Mesendoderm (in vitro differentiated cells): Measurements from ENCODE around the gene SPOCK3.

Experiments
- DNase-seq: peaks from one replicate; pipeline ENCODE4 v3.0.0; 2013
- H2AK5ac ChIP-seq: 2 replicates; pipeline ENCODE4 v1.6.1; 2013; ENCODE audit warnings: low read length, inconsistent platforms
- H2BK120ac ChIP-seq: 2 replicates; pipeline ENCODE4 v1.6.1; 2013; ENCODE audit warnings: low read depth, mild to moderate bottlenecking, low read length, moderate library complexity, mixed read lengths
- H2BK15ac ChIP-seq: replicated peaks from 2 replicates; pipeline ENCODE4 v1.6.1; 2013; ENCODE audit warnings: low read depth, mild to moderate bottlenecking, moderate library complexity
- H2BK5ac ChIP-seq: 2 replicates; pipeline ENCODE4 v1.6.1; 2013; ENCODE audit warnings: low read length, inconsistent platforms
- H3K18ac ChIP-seq: 2 replicates; pipeline ENCODE4 v1.6.1; 2013; ENCODE audit warnings: mild to moderate bottlenecking, low read length, mixed read lengths
- H3K23ac ChIP-seq: one replicate; pipeline ENCODE4 v1.6.1; 2013; ENCODE audit warnings: low read length
- H3K27ac ChIP-seq: 2 replicates; pipeline ENCODE4 v1.5.1; 2013; ENCODE audit warnings: low read depth, mild to moderate bottlenecking, inconsistent platforms, low read length, moderate library complexity
- H3K27me3 ChIP-seq: 2 replicates; pipeline ENCODE4 v1.6.1; 2013; ENCODE audit warnings: low read length, control low read depth, mild to moderate bottlenecking, inconsistent platforms; ENCODE audit not compliant: insufficient read depth, poor library complexity
- H3K36me3 ChIP-seq: 2 replicates; pipeline ENCODE4 v1.6.1; 2013; ENCODE audit warnings: low read length, inconsistent platforms; ENCODE audit not compliant: control insufficient read depth, insufficient read depth
- H3K4ac ChIP-seq: one replicate; pipeline ENCODE4 v1.6.1; 2013; ENCODE audit warnings: low read depth, mild to moderate bottlenecking, low read length, moderate library complexity
- H3K4me1 ChIP-seq: 2 replicates; pipeline ENCODE4 v1.6.1; 2013; ENCODE audit warnings: low read depth, low read length, inconsistent platforms; ENCODE audit not compliant: control insufficient read depth
- H3K4me2 ChIP-seq: 2 replicates; pipeline ENCODE4 v1.6.1; 2013; ENCODE audit warnings: low read length
- H3K4me3 ChIP-seq: 2 replicates; pipeline ENCODE4 v1.5.1; 2013; ENCODE audit warnings: mild to moderate bottlenecking, low read length
- H3K56ac ChIP-seq: one replicate; pipeline ENCODE4 v1.6.1; 2013; ENCODE audit warnings: low read length
- H3K79me1 ChIP-seq: 2 replicates; pipeline ENCODE4 v1.6.1; 2013; ENCODE audit warnings: low read length, inconsistent platforms
- H3K79me2 ChIP-seq: 2 replicates; pipeline ENCODE4 v1.6.1; 2013; ENCODE audit warnings: mild to moderate bottlenecking, low read length; ENCODE audit not compliant: control insufficient read depth, insufficient read depth
- H3K9ac ChIP-seq: 2 replicates; pipeline ENCODE4 v1.6.1; 2013; ENCODE audit warnings: low read length, inconsistent platforms
- H4K5ac ChIP-seq: one replicate; pipeline ENCODE4 v1.6.1; 2013; ENCODE audit warnings: low read length
- H4K8ac ChIP-seq: one replicate; pipeline ENCODE4 v1.6.1; 2013; ENCODE audit warnings: low read depth, mild to moderate bottlenecking, control low read depth, low read length, moderate library complexity
- WGBS: extraction: QIAGEN DNeasy Blood & Tissue Kit; methylation state at CpG from one replicate; pipeline ENCODE4 v1.1.7; 2013; ENCODE audit warnings: low lambda C conversion rate, missing lambda C conversion rate; ENCODE audit not compliant: insufficient coverage; ENCODE audit errors: extremely low coverage; 5-methylcytosine and 5-hydroxymethylcytosine counted together

Gene SPOCK3

GRCh38 chr4:167168611-167169010 lies 65.7 kb downstream of the SPOCK3 start:
- Histone ChIP-seq H4K8ac (no peak overlapping the region), H3K4me2 (no peak overlapping the region), H3K9ac (no peak overlapping the region), H3K27ac (no peak overlapping the region), H3K56ac (no peak overlapping the region), H3K4ac (no peak overlapping the region), H2AK5ac (no peak overlapping the region), H3K36me3 (no peaks in the 10 kb centered on the region), H4K5ac (no peak overlapping the region), H3K4me3 (no peak overlapping the region), H3K23ac (no peak overlapping the region), H3K27me3 (no peaks in the 10 kb centered on the region), H3K18ac (no peak overlapping the region), H2BK5ac (no peak overlapping the region), H3K79me1 (no peaks in the 10 kb centered on the region), H2BK15ac (no peak overlapping the region), H3K79me2 (no peaks in the 10 kb centered on the region), H2BK120ac (no peak overlapping the region), H3K4me1 (no peaks in the 10 kb centered on the region)
- DNase-seq: no peak
- WGBS: no CpG with 5 or more reads among the region's 2 CpGs

- H3K27me3 ChIP-seq: no peaks in the 10 kb centered on the region
- H3K79me2 ChIP-seq: no peaks in the 10 kb centered on the region
- no peaks in the 10 kb centered on the region for H3K79me1 ChIP-seq
- WGBS: 100% methylated on average over 1 of the region's 4 CpGs
- no peaks in the 10 kb centered on the region for H3K4me1 ChIP-seq
- no peak overlapping the region for H2BK120ac ChIP-seq
- H3K27ac ChIP-seq: no peak overlapping the region
- no peak overlapping the region for H3K4me3 ChIP-seq
- no peak overlapping the region for H3K4ac ChIP-seq
- H3K36me3 ChIP-seq: no peaks in the 10 kb centered on the region
- no peak overlapping the region for H3K18ac ChIP-seq
- H3K56ac ChIP-seq: no peak overlapping the region
- no peak overlapping the region for H4K5ac ChIP-seq
- no peak overlapping the region for H4K8ac ChIP-seq
- H3K4me2 ChIP-seq: no peak overlapping the region
- no peak overlapping the region for H2BK5ac ChIP-seq
- no peak overlapping the region for H2BK15ac ChIP-seq
- H3K9ac ChIP-seq: no peak overlapping the region
- no peak overlapping the region for H2AK5ac ChIP-seq
- DNase-seq: no peak
- no peak overlapping the region for H3K23ac ChIP-seq
Observed at GRCh38 chr4:167150587-167150986, 83.7 kb downstream of the SPOCK3 start.

- no peak overlapping the region for H4K5ac ChIP-seq
- no peak overlapping the region for H3K4ac ChIP-seq
- no peaks in the 10 kb centered on the region for H3K36me3 ChIP-seq
- no peak overlapping the region for H3K56ac ChIP-seq
- H4K8ac ChIP-seq: no peak overlapping the region
- H2BK15ac ChIP-seq: no peak overlapping the region
- no peaks in the 10 kb centered on the region for H3K4me1 ChIP-seq
- no peak overlapping the region for H3K9ac ChIP-seq
- no peak overlapping the region for H2BK120ac ChIP-seq
- WGBS: no CpG with 5 or more reads among the region's 1 CpG
- no peak overlapping the region for H3K27ac ChIP-seq
- no peak overlapping the region for H3K23ac ChIP-seq
- H3K4me3 ChIP-seq: no peak overlapping the region
- H2BK5ac ChIP-seq: no peak overlapping the region
- no peak overlapping the region for H2AK5ac ChIP-seq
- no peaks in the 10 kb centered on the region for H3K79me1 ChIP-seq
- no peaks in the 10 kb centered on the region for H3K79me2 ChIP-seq
- no peaks in the 10 kb centered on the region for H3K27me3 ChIP-seq
- no peak for DNase-seq
- H3K18ac ChIP-seq: no peak overlapping the region
- H3K4me2 ChIP-seq: no peak overlapping the region
Observed at GRCh38 chr4:167144605-167145004, 89.7 kb downstream of the SPOCK3 start.

- Histone ChIP-seq H3K4ac (no peak overlapping the region), H3K36me3 (no peaks in the 10 kb centered on the region), H2AK5ac (no peak overlapping the region), H3K9ac (no peak overlapping the region), H3K18ac (no peak overlapping the region), H3K4me2 (no peak overlapping the region), H3K79me2 (no peaks in the 10 kb centered on the region), H3K56ac (no peak overlapping the region), H3K23ac (no peak overlapping the region), H4K5ac (no peak overlapping the region), H2BK5ac (no peak overlapping the region), H4K8ac (no peak overlapping the region), H2BK15ac (no peak overlapping the region), H2BK120ac (no peak overlapping the region), H3K27ac (no peak overlapping the region), H3K79me1 (no peaks in the 10 kb centered on the region), H3K4me1 (no peaks in the 10 kb centered on the region), H3K27me3 (no peaks in the 10 kb centered on the region), H3K4me3 (no peak overlapping the region)
- no CpG with 5 or more reads among the region's 2 CpGs for WGBS
- DNase-seq: no peak
Observed at GRCh38 chr4:167143018-167143417, 91.3 kb downstream of the SPOCK3 start.

- Histone ChIP-seq H3K4ac (no peak overlapping the region), H3K79me2 (no peaks in the 10 kb centered on the region), H3K27me3 (no peaks in the 10 kb centered on the region), H3K4me2 (no peak overlapping the region), H2BK5ac (no peak overlapping the region), H4K8ac (no peak overlapping the region), H3K36me3 (no peaks in the 10 kb centered on the region), H3K4me1 (no peaks in the 10 kb centered on the region), H2BK15ac (no peak overlapping the region), H2BK120ac (no peak overlapping the region), H3K27ac (no peak overlapping the region), H3K4me3 (no peak overlapping the region), H3K9ac (no peak overlapping the region), H3K56ac (no peak overlapping the region), H2AK5ac (no peak overlapping the region), H3K23ac (no peak overlapping the region), H3K18ac (no peak overlapping the region), H3K79me1 (no peaks in the 10 kb centered on the region), H4K5ac (no peak overlapping the region)
- WGBS: no CpG with 5 or more reads among the region's 2 CpGs
- no peak for DNase-seq
Observed at GRCh38 chr4:167136270-167136669, 98.0 kb downstream of the SPOCK3 start.

GRCh38 chr4:167129146-167129545 lies 105.1 kb downstream of the SPOCK3 start:
- H4K8ac ChIP-seq: no peak overlapping the region
- H3K27me3 ChIP-seq: no peaks in the 10 kb centered on the region
- no peak overlapping the region for H3K4ac ChIP-seq
- H3K79me1 ChIP-seq: no peaks in the 10 kb centered on the region
- H2AK5ac ChIP-seq: no peak overlapping the region
- no peak overlapping the region for H3K4me2 ChIP-seq
- H3K23ac ChIP-seq: no peak overlapping the region
- no CpG with 5 or more reads among the region's 1 CpG for WGBS
- H3K36me3 ChIP-seq: no peaks in the 10 kb centered on the region
- no peak overlapping the region for H2BK15ac ChIP-seq
- DNase-seq: no peak
- H3K56ac ChIP-seq: no peak overlapping the region
- H3K18ac ChIP-seq: no peak overlapping the region
- no peak overlapping the region for H3K4me3 ChIP-seq
- H3K79me2 ChIP-seq: no peaks in the 10 kb centered on the region
- H3K9ac ChIP-seq: no peak overlapping the region
- H3K27ac ChIP-seq: no peak overlapping the region
- H4K5ac ChIP-seq: no peak overlapping the region
- no peak overlapping the region for H2BK120ac ChIP-seq
- H2BK5ac ChIP-seq: no peak overlapping the region
- H3K4me1 ChIP-seq: no peaks in the 10 kb centered on the region
